ENCODE data around the gene SASH3. TPM values are rescaled to one million over a fixed set of nuclear protein-coding genes. Genes with fewer than 3 reads are reported as not detected.

The SASH3 gene
- total RNA-seq, 2 donors from 2014 or later: 114 to 116 TPM

GRCh38 chrX:129818123-129818522 is 38.4 kb downstream of the SASH3 start:
- ATAC-seq (no peak), DNase-seq (no peak)
- no peak overlapping the region for H3K4me3 Mint-ChIP-seq

GRCh38 chrX:129823115-129823514 is 43.4 kb downstream of the SASH3 start:
- H3K4me1 Mint-ChIP-seq: no peaks in the 10 kb centered on the region
- no peak overlapping the region for H3K4me3 Mint-ChIP-seq
- DNase-seq (peak in 2 of 3 donors; percentile 9 to 32), ATAC-seq (peak; percentile 84)
- H3K27ac Mint-ChIP-seq: peak overlapping the region; percentile 14
- H3K36me3 Mint-ChIP-seq (ENCODE audit: low read depth): no peaks in the 10 kb centered on the region
- no peaks in the 10 kb centered on the region for H3K9me3 ChIP-seq (ENCODE audit: control insufficient read depth, low read length, poor library complexity, severe bottlenecking)
- H3K27me3 Mint-ChIP-seq: no peaks in the 10 kb centered on the region

More at GRCh38 chrX:129818123-129818522, 38.4 kb downstream of the SASH3 start:
- no peaks in the 10 kb centered on the region for H3K27me3 Mint-ChIP-seq
- H3K36me3 Mint-ChIP-seq (ENCODE audit: low read depth): no peaks in the 10 kb centered on the region
- no peaks in the 10 kb centered on the region for H3K9me3 ChIP-seq (ENCODE audit: control insufficient read depth, low read length, poor library complexity, severe bottlenecking)
- H3K4me1 Mint-ChIP-seq: no peaks in the 10 kb centered on the region
- no peak overlapping the region for H3K27ac Mint-ChIP-seq

DNA sequence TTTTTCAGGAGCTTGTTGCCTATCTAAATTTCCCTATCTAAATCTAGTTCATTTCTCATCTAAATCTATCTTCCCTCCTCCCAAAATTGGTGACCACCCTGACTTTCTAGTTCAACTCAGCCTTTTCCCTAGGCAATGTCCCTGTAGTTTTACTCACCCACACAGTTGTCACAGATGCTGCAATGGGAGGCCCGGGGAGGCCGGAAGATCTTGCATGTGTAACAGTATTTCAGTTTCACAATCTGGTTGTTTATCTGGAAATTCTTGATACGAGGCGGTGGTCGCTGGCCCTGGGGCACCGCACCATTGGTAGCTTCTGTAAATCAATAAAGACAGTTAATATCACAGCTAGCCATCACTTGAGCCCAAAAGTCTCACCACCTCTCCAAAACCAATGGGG is 43.8 kb downstream of the SASH3 start:
- no peaks in the 10 kb centered on the region for H3K27me3 Mint-ChIP-seq

DNA sequence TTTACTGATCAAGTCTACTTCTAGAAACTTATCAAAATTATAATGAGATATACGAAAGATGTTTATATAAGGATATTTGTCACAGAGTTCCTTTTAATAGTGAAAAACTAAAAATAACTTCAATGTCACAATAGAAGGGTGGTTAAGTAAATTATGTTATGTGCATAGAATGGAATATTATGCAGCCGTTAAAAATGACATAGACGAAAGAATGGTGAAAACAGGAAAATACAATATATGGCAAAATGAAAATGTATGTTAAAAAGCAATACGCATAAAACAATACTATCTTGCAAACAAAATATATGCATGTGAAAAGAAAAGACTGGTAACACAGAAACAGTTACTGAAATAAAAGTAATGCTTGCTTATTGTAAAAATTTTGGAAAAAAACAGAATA is 44.9 kb downstream of the SASH3 start:
- H3K27ac Mint-ChIP-seq: no peak overlapping the region
- H3K27me3 Mint-ChIP-seq: no peaks in the 10 kb centered on the region
- no peaks in the 10 kb centered on the region for H3K36me3 Mint-ChIP-seq (ENCODE audit: low read depth)
- ATAC-seq (no peak), DNase-seq (no peak)
- H3K4me1 Mint-ChIP-seq: no peaks in the 10 kb centered on the region
- H3K4me3 Mint-ChIP-seq: no peak overlapping the region
- H3K9me3 ChIP-seq (ENCODE audit: control insufficient read depth, low read length, poor library complexity, severe bottlenecking): no peaks in the 10 kb centered on the region

More for the DNA sequence above, 43.8 kb downstream of the SASH3 start:
- Mint-ChIP-seq H3K36me3 (ENCODE audit: low read depth) (no peaks in the 10 kb centered on the region), H3K4me3 (no peak overlapping the region), H3K27ac (peak overlapping the region; percentile 14), H3K4me1 (no peaks in the 10 kb centered on the region)
- no peak for DNase-seq
- no peak for ATAC-seq
- H3K9me3 ChIP-seq (ENCODE audit: control insufficient read depth, low read length, poor library complexity, severe bottlenecking): no peaks in the 10 kb centered on the region

DNA sequence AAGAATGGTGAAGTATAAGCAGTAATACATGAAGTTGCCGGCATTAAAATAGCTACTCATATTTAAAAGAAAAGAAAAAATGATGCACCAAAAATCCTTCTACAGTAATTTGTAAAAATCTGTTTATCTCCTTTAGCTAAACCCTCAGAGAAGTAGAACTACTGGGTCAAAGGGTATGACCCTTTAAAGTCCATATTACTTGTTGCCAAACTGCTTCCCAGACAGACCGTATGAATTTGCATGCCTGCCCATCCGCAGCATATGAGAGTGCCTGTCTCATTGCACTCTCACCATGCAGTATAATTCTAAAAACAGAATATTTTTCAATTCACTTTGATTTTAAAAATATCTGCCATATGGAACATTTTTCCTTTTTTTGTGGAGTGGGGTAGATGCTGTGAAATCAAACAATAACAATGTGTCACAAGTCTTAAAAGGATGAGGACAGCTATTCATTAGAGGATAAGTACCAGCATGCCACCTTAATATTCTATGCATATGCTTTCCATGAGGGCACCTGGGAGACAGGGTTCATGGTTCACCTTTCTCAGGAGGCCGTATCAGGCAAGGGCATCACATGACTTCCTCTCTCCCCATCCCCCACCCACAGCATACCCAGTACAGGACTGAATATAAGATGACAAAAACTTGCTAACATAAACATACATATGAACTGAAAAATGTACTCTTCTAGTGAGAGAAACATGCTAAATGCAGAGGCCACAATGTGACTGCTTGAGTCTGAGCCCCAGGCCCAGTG is 46.2 kb downstream of the SASH3 start:
- Mint-ChIP-seq H3K36me3 (ENCODE audit: low read depth) (no peaks in the 10 kb centered on the region), H3K27me3 (no peaks in the 10 kb centered on the region), H3K27ac (no peak overlapping the region), H3K4me1 (no peaks in the 10 kb centered on the region), H3K4me3 (no peak overlapping the region)
- ATAC-seq: no peak
- no peaks in the 10 kb centered on the region for H3K9me3 ChIP-seq (ENCODE audit: control insufficient read depth, low read length, poor library complexity, severe bottlenecking)
- no peak for DNase-seq

DNA sequence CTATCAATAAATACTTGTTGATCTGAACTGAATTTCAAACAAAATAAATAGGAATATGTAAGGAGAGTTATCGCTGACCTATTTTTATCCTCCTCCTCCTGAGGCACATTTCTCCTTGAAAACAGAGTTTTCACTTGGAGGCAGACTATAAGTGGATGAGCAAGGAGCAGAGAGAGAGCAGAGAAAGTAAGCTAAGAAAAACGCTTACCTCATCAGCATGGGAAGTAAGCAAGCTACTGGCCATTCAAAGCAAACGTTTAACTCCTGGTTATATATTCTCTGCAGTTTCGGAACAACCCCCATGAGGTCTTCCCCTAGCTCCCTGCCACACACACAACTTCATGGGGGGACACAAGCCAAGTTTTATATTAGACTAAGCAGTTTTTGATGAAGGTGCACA is 50.7 kb downstream of the SASH3 start:
- no peaks in the 10 kb centered on the region for H3K36me3 Mint-ChIP-seq (ENCODE audit: low read depth)
- no peak for DNase-seq
- H3K4me1 Mint-ChIP-seq: peaks cover 2% of the 10 kb centered on the region
- no peak for ATAC-seq
- no peaks in the 10 kb centered on the region for H3K27me3 Mint-ChIP-seq
- H3K9me3 ChIP-seq (ENCODE audit: control insufficient read depth, low read length, poor library complexity, severe bottlenecking): no peaks in the 10 kb centered on the region
- no peak overlapping the region for H3K4me3 Mint-ChIP-seq
- H3K27ac Mint-ChIP-seq: no peak overlapping the region

- H3K27me3 Mint-ChIP-seq: no peaks in the 10 kb centered on the region
- no peak overlapping the region for H3K27ac Mint-ChIP-seq
- H3K36me3 Mint-ChIP-seq (ENCODE audit: low read depth): no peaks in the 10 kb centered on the region
- H3K4me1 Mint-ChIP-seq: peaks cover 2% of the 10 kb centered on the region
- DNase-seq: no peak
- no peak for ATAC-seq
- no peak overlapping the region for H3K4me3 Mint-ChIP-seq
- no peaks in the 10 kb centered on the region for H3K9me3 ChIP-seq (ENCODE audit: control insufficient read depth, low read length, poor library complexity, severe bottlenecking)
Measured at GRCh38 chrX:129831091-129831885, 51.5 kb downstream of the SASH3 start.

DNA sequence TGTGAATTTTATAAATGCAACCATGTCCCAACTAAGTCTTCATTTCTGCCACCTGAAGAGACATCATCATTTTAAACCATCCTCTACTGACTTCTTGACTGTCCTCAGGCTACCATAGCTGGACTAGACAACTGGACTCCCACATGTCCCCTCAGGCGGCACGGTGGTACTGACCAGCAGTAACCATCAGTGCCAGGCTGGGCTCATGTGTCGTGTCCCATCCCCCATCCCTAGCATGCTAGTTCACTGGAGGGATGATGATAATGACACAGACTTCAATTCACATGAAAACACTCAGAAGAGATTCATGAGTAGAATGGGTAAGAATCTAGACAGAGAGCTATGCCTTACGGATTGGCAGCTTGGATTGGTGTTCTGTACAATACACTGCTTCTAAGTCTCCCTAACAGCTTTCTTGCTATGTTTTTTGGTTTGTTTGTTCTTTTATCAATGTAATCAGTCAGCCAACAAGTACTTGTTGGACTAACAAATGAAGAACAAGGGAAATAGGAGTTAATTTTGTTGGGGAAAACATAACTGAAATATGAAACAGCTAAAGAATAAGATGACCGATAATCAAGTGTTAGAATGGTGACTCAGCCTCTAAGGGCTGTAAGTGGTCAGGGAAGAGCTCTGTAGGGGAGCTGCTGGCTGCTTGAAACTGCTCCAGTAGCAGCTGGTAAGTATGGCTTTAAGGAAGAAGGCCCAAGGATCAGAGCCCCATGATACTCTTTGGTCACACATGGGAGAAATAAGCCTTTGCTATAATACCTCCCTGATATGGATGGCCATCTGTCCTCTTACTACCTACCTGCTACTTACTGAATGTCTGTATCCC is 53.6 kb downstream of the SASH3 start:
- ATAC-seq: no peak

DNA sequence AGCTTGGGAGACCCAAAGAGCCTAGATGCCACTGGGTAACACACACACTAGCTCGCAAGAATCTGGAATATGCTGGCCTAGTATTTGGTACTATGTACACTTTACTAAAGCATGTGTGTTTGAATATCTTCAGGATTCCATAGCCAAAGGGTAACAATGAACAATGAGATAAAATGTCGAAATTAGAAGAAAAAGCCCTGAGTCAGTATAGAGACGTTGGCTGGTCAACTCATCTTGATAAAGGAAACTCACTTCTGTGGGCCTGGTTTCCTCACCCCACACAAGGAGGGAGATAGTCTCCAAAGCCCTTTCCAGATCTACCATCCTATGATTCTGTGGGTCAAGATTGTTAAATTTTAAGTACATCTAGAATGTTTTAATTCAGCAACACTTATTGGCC is 57.1 kb downstream of the SASH3 start:
- Mint-ChIP-seq H3K4me1 (peaks cover 4% of the 10 kb centered on the region), H3K4me3 (no peak overlapping the region), H3K27ac (no peak overlapping the region), H3K27me3 (no peaks in the 10 kb centered on the region), H3K36me3 (ENCODE audit: low read depth) (peaks cover 2% of the 10 kb centered on the region)
- ATAC-seq (no peak), DNase-seq (no peak)
- no peaks in the 10 kb centered on the region for H3K9me3 ChIP-seq (ENCODE audit: control insufficient read depth, low read length, poor library complexity, severe bottlenecking)

More for the DNA sequence above, 53.6 kb downstream of the SASH3 start:
- DNase-seq: no peak
- H3K36me3 Mint-ChIP-seq (ENCODE audit: low read depth): no peaks in the 10 kb centered on the region
- no peak overlapping the region for H3K4me3 Mint-ChIP-seq
- no peak overlapping the region for H3K27ac Mint-ChIP-seq
- peaks cover 2% of the 10 kb centered on the region for H3K4me1 Mint-ChIP-seq
- no peaks in the 10 kb centered on the region for H3K9me3 ChIP-seq (ENCODE audit: control insufficient read depth, low read length, poor library complexity, severe bottlenecking)
- no peaks in the 10 kb centered on the region for H3K27me3 Mint-ChIP-seq

GRCh38 chrX:129840344-129840743 is 60.6 kb downstream of the SASH3 start:
- H3K27me3 Mint-ChIP-seq: no peaks in the 10 kb centered on the region
- no peak overlapping the region for H3K27ac Mint-ChIP-seq
- peaks cover 2% of the 10 kb centered on the region for H3K36me3 Mint-ChIP-seq (ENCODE audit: low read depth)
- no peak overlapping the region for H3K4me3 Mint-ChIP-seq
- no peak for ATAC-seq
- no peaks in the 10 kb centered on the region for H3K9me3 ChIP-seq (ENCODE audit: control insufficient read depth, low read length, poor library complexity, severe bottlenecking)
- DNase-seq: no peak
- H3K4me1 Mint-ChIP-seq: peaks cover 10% of the 10 kb centered on the region

DNA sequence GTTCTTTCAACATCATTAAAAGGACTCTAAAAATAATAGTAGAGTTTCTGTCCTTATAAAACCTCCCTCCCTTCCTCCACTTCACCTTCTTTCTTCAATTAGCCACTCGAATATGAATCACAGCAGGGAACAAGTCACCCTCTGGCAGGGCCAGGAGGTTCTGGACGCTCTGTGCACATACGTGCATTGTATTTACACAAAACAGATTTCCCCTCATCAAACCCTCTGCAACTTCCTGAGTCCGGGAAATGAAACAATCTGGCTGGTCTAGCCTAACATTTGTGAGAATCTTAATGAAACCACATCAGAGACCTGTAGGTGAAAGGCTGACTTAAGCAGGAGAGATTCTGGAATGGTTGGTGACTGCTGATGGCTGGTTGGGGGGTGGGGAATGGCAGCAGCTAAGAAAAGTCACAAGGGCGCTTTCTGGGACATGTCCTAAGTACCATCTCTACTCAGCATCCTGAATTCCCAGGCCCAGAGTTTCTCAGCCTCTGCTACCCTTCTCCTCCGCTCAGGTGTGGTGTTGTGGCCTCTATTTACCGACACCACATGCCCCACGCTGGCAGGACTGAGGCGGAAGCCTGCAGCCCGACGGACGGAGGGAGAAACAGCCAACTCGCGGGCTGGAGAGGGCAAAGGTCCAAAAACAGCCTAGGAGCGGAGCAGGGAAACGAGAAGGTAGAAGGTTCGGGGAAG is 62.9 kb downstream of the SASH3 start:
- no peak overlapping the region for H3K27ac Mint-ChIP-seq
- H3K4me1 Mint-ChIP-seq: peaks cover 12% of the 10 kb centered on the region
- no peaks in the 10 kb centered on the region for H3K9me3 ChIP-seq (ENCODE audit: control insufficient read depth, low read length, poor library complexity, severe bottlenecking)
- no peaks in the 10 kb centered on the region for H3K27me3 Mint-ChIP-seq
- ATAC-seq (no peak), DNase-seq (no peak)
- peaks cover 2% of the 10 kb centered on the region for H3K36me3 Mint-ChIP-seq (ENCODE audit: low read depth)
- peak overlapping the region; percentile 84 for H3K4me3 Mint-ChIP-seq

- no peak for ATAC-seq
- no peaks in the 10 kb centered on the region for H3K9me3 ChIP-seq (ENCODE audit: control insufficient read depth, low read length, poor library complexity, severe bottlenecking)
- Mint-ChIP-seq H3K4me3 (peak overlapping the region; percentile 84), H3K4me1 (peaks cover 12% of the 10 kb centered on the region), H3K27me3 (no peaks in the 10 kb centered on the region), H3K27ac (no peak overlapping the region), H3K36me3 (ENCODE audit: low read depth) (peaks cover 2% of the 10 kb centered on the region)
- no peak for DNase-seq
Measured at GRCh38 chrX:129843209-129843458, 63.4 kb downstream of the SASH3 start.

Data from T-helper 17 cell (primary cell).